SK-N-MC (cell line): ENCODE results near the gene GP1BB.

ENCODE experiments used
- EZH2 ChIP-seq: fragments of 200-600 bp; sonication (generic); IDR thresholded peaks from one replicate; pipeline ENCODE4 v1.6.1; 2017; ENCODE audit warnings: antibody characterized with exemption
- POLR2AphosphoS5 ChIP-seq: IDR thresholded peaks from 2 replicates; pipeline ENCODE4 v1.6.1; 2012; ENCODE audit warnings: mild to moderate bottlenecking, low read depth, low read length, borderline replicate concordance

GRCh38 chr22:19722982-19723231, 432 bp upstream of the GP1BB start:
- no peak for TF ChIP-seq EZH2
- TF ChIP-seq POLR2AphosphoS5 = no peak
